H1 (cell line): ENCODE measurements around the gene PIGL. TPM values are rescaled to one million over a fixed set of nuclear protein-coding genes. Genes with fewer than 3 reads are reported as not detected.

Source experiments
- CTCF ChIA-PET: fragments of 300-600 bp; sonication (Branson Sonifier 250); formaldehyde crosslinking; loops from one replicate; lab custom pipeline; 2021; ENCODE audit not compliant: partially characterized antibody; lab: Charles Lee
- POLR2A ChIA-PET: fragments of 300-600 bp; sonication (Branson Sonifier 250); formaldehyde crosslinking; loops from one replicate; lab custom pipeline; 2021; ENCODE audit warnings: inconsistent platforms; ENCODE audit not compliant: partially characterized antibody; lab: Charles Lee
- DNase-seq, 2 experiments: peaks; one replicate each; pipeline versions ENCODE4 v3.0.0 to v3.0.0-alpha.2; 2010 to 2022; ENCODE audit warnings: low spot score in 2 of 2, low read depth in 1 of 2, mixed read lengths in 1 of 2
- FAIRE-seq: peaks from 2 replicates; lab custom pipeline; 2011; peaks lifted over from hg19 to GRCh38; lab: Jason Lieb, UNC
- H2AFZ ChIP-seq: 2 replicates; pipeline ENCODE4 v1.8.1; 2012; ENCODE audit warnings: low read length, inconsistent platforms
- H2AK5ac ChIP-seq: 2 replicates; pipeline ENCODE4 v1.6.1; 2013; ENCODE audit warnings: low read depth, low read length
- H2BK120ac ChIP-seq: replicated peaks from 2 replicates; pipeline ENCODE3; 2013; ENCODE audit warnings: low read depth, low read length, inconsistent platforms
- H2BK12ac ChIP-seq: 2 replicates; pipeline ENCODE4 v1.6.1; 2013; ENCODE audit warnings: low read depth, low read length
- H2BK15ac ChIP-seq: 2 replicates; pipeline ENCODE4 v1.6.1; 2013; ENCODE audit warnings: low read length
- H2BK20ac ChIP-seq: 2 replicates; pipeline ENCODE4 v1.6.1; 2013; ENCODE audit warnings: low read length
- H2BK5ac ChIP-seq: 2 replicates; pipeline ENCODE4 v1.6.1; 2013; ENCODE audit warnings: low read depth, low read length
- H3K14ac ChIP-seq: 2 replicates; pipeline ENCODE4 v1.6.1; 2013; ENCODE audit warnings: inconsistent platforms; ENCODE audit not compliant: insufficient read length
- H3K18ac ChIP-seq: 2 replicates; pipeline ENCODE4 v1.6.1; 2013; ENCODE audit warnings: low read length; ENCODE audit errors: extremely low read depth
- H3K23ac ChIP-seq: 2 replicates; pipeline ENCODE4 v1.6.1; 2013; ENCODE audit warnings: inconsistent platforms; ENCODE audit not compliant: insufficient read length
- H3K23me2 ChIP-seq: 2 replicates; pipeline ENCODE4 v1.6.1; 2013; ENCODE audit warnings: low read depth, low read length
- H3K27ac ChIP-seq: 2 replicates; pipeline ENCODE4 v1.6.1; 2011; ENCODE audit warnings: low read depth, low read length, inconsistent platforms
- H3K27me3 ChIP-seq, 4 experiments: replicated peaks in 1 of 4; 1 replicate in 1 of 4; 2 replicates in 3 of 4; pipeline versions ENCODE4 v1.6.1 to v1.8.1; 2011 to 2013; ENCODE audit warnings: low read length in 3 of 4, mild to moderate bottlenecking in 3 of 4, inconsistent platforms in 2 of 4, mixed read lengths in 2 of 4, moderate library complexity in 1 of 4; ENCODE audit not compliant: control insufficient read depth in 3 of 4, insufficient read depth in 3 of 4; ENCODE audit errors: extremely low read depth in 1 of 4
- H3K36me3 ChIP-seq, 4 experiments: 2 replicates each; pipeline versions ENCODE4 v1.6.1 to v1.8.1; 2011 to 2013; ENCODE audit warnings: mild to moderate bottlenecking in 4 of 4, low read length in 3 of 4, moderate library complexity in 2 of 4, control low read depth in 1 of 4, inconsistent platforms in 1 of 4; ENCODE audit not compliant: insufficient read depth in 4 of 4, control insufficient read depth in 2 of 4
- H3K4ac ChIP-seq: replicated peaks from 2 replicates; pipeline ENCODE3; 2013; ENCODE audit warnings: low read length, low read depth, mixed read lengths, inconsistent platforms; ENCODE audit not compliant: insufficient read length
- H3K4me1 ChIP-seq, 4 experiments: replicated peaks in 1 of 4; 1 replicate in 1 of 4; 2 replicates in 3 of 4; pipeline versions ENCODE4 v1.6.1 to v1.8.1; 2011 to 2013; ENCODE audit warnings: low read length in 3 of 4, inconsistent platforms in 2 of 4, mixed read lengths in 1 of 4; ENCODE audit not compliant: insufficient read depth in 4 of 4, control insufficient read depth in 3 of 4
- H3K4me2 ChIP-seq, 2 experiments: 2 replicates each; pipeline versions ENCODE4 v1.6.1 to v1.8.1; 2011 to 2013; ENCODE audit warnings: low read depth in 2 of 2, low read length in 2 of 2, control low read depth in 1 of 2, inconsistent platforms in 1 of 2, mild to moderate bottlenecking in 1 of 2; ENCODE audit not compliant: insufficient read depth in 1 of 2
- H3K4me3 ChIP-seq, 4 experiments: fragments of 200-600, 300-600 bp in 1 of 4; sonication (generic), shearing (Covaris generic), sonication (Bioruptor Twin) in 1 of 4; 2 replicates each; pipeline versions ENCODE4 v1.5.1 to v1.8.1; 2011 to 2016; ENCODE audit warnings: low read length in 4 of 4, low read depth in 3 of 4, control low read depth in 2 of 4, inconsistent platforms in 2 of 4, mild to moderate bottlenecking in 2 of 4, mixed read lengths in 1 of 4, moderate library complexity in 1 of 4; ENCODE audit not compliant: insufficient read depth in 2 of 4; ENCODE audit errors: extremely low read depth in 1 of 4
- H3K56ac ChIP-seq: replicated peaks from 2 replicates; pipeline ENCODE3; 2013; ENCODE audit warnings: low read depth, mild to moderate bottlenecking, mixed read lengths, low read length, inconsistent platforms; ENCODE audit not compliant: insufficient read length
- H3K79me1 ChIP-seq: 2 replicates; pipeline ENCODE4 v1.6.1; 2013; ENCODE audit warnings: low read depth, low read length, control low read depth
- H3K79me2 ChIP-seq, 2 experiments: 2 replicates each; pipeline versions ENCODE4 v1.6.1 to v1.8.1; 2012 to 2013; ENCODE audit warnings: low read length in 2 of 2, mild to moderate bottlenecking in 2 of 2, inconsistent platforms in 1 of 2; ENCODE audit not compliant: insufficient read depth in 2 of 2, control insufficient read depth in 1 of 2
- H3K9ac ChIP-seq, 4 experiments: replicated peaks in 1 of 4; 1 replicate in 1 of 4; 2 replicates in 3 of 4; pipeline versions ENCODE4 v1.6.1 to v1.8.1; 2011 to 2013; ENCODE audit warnings: low read depth in 3 of 4, low read length in 3 of 4, control low read depth in 2 of 4, mild to moderate bottlenecking in 2 of 4, moderate library complexity in 2 of 4, inconsistent platforms in 1 of 4; ENCODE audit errors: extremely low read depth in 1 of 4
- H3K9me3 ChIP-seq, 2 experiments: 2 replicates each; pipeline versions ENCODE4 v1.6.1 to v1.8.1; 2012 to 2013; ENCODE audit warnings: mild to moderate bottlenecking in 2 of 2, moderate library complexity in 2 of 2, control low read depth in 1 of 2, inconsistent platforms in 1 of 2, low read depth in 1 of 2, low read length in 1 of 2, mixed read lengths in 1 of 2; ENCODE audit not compliant: insufficient read depth in 2 of 2
- H4K20me1 ChIP-seq, 2 experiments: replicated peaks in 1 of 2; 2 replicates each; pipeline versions ENCODE3 to v1.8.1; 2011 to 2013; ENCODE audit warnings: inconsistent platforms in 2 of 2, low read length in 2 of 2, mild to moderate bottlenecking in 1 of 2; ENCODE audit not compliant: insufficient read depth in 2 of 2, control insufficient read depth in 1 of 2
- H4K5ac ChIP-seq: 2 replicates; pipeline ENCODE4 v1.6.1; 2013; ENCODE audit warnings: low read length, low read depth, mixed read lengths, inconsistent platforms; ENCODE audit not compliant: insufficient read length
- H4K8ac ChIP-seq: 2 replicates; pipeline ENCODE4 v1.8.0; 2013; ENCODE audit warnings: mild to moderate bottlenecking, moderate library complexity, low read length, inconsistent platforms; ENCODE audit not compliant: insufficient read depth; ENCODE audit errors: extremely low read depth
- H4K91ac ChIP-seq: replicated peaks from 2 replicates; pipeline ENCODE3; 2013; ENCODE audit warnings: low read length, mixed read lengths, inconsistent platforms; ENCODE audit not compliant: insufficient read length
- BACH1 ChIP-seq: IDR thresholded peaks from 2 replicates; pipeline ENCODE4 v1.6.1; 2012; ENCODE audit warnings: low read length, improper control_type of control experiment
- CBX8 ChIP-seq: fragments of 300-800, 300-1000 bp; sonication (generic); IDR thresholded peaks from 2 replicates; pipeline ENCODE4 v1.7.1; 2016; ENCODE audit warnings: low read depth, low read length, borderline replicate concordance
- EZH2 ChIP-seq: fragments of 200-600 bp; sonication (generic); IDR thresholded peaks from 2 replicates; pipeline ENCODE4 v1.7.1; 2012; ENCODE audit warnings: low read depth, mild to moderate bottlenecking, moderate library complexity, low read length, inconsistent platforms; ENCODE audit not compliant: severe bottlenecking
- HDAC2 ChIP-seq, 2 experiments: fragments of 300-600 bp in 1 of 2; sonication (generic) in 1 of 2; IDR thresholded peaks; 2 replicates each; pipeline ENCODE4 v1.6.1; 2011 to 2012; ENCODE audit warnings: low read depth in 2 of 2, low read length in 2 of 2, mild to moderate bottlenecking in 2 of 2, moderate library complexity in 2 of 2, borderline replicate concordance in 1 of 2, inconsistent platforms in 1 of 2
- JUND ChIP-seq: IDR thresholded peaks from 2 replicates; pipeline ENCODE4 v1.6.1; 2011; ENCODE audit warnings: mild to moderate bottlenecking, improper control_type of control experiment, low read length
- KDM1A ChIP-seq: fragments of 200-600, 300-600 bp; sonication (generic); IDR thresholded peaks from 2 replicates; pipeline ENCODE4 v1.7.1; 2016; ENCODE audit warnings: mild to moderate bottlenecking, low read length, borderline replicate concordance
- RXRA ChIP-seq: IDR thresholded peaks from 2 replicates; pipeline ENCODE4 v1.6.1; 2011; ENCODE audit warnings: low read depth, mild to moderate bottlenecking, low read length, moderate library complexity; ENCODE audit not compliant: insufficient read depth
- SIRT6 ChIP-seq: IDR thresholded peaks from one replicate; pipeline ENCODE4 v1.7.1; 2012; ENCODE audit warnings: low read length, inconsistent platforms
- TEAD4 ChIP-seq: IDR thresholded peaks from 2 replicates; pipeline ENCODE4 v1.6.1; 2012; ENCODE audit warnings: low read depth, low read length, inconsistent platforms, mixed read lengths
- WGBS, 2 experiments: shearing (Covaris generic) in 1 of 2; methylation state at CpG; one replicate each; pipeline versions ENCODE4 v1.1.6 to v1.1.7; 2013 to 2015; ENCODE audit warnings: low lambda C conversion rate in 2 of 2, mixed read lengths in 2 of 2, inconsistent platforms in 1 of 2, low coverage in 1 of 2, missing lambda C conversion rate in 1 of 2; ENCODE audit not compliant: insufficient replicate concordance in 2 of 2, insufficient coverage in 1 of 2, insufficient read length in 1 of 2; ENCODE audit errors: extremely low coverage in 1 of 2, missing lambda C conversion rate in 1 of 2; 5-methylcytosine and 5-hydroxymethylcytosine counted together
- polyA plus RNA-seq, 7 experiments: library from polyadenylated mRNA; depleted of rRNA in 3 of 7; stranded (reverse) in 5 of 7; unstranded in 2 of 7; fragments of >200 nt in 5 of 7; fragments of 200-250 nt in 2 of 7; gene quantifications; 1 replicate in 5 of 7; 2 replicates in 1 of 7; 4 replicates in 1 of 7; pipeline versions ENCODE4 v1.2.1 to v1.2.3, GENCODE V29; 2011 to 2013; ENCODE audit warnings: missing spikeins in 2 of 7, mixed read lengths in 2 of 7
- total RNA-seq: library from RNA; stranded (reverse); fragmentation: NEBNext Ultra II Directional; extraction: Animal tissue kit (Norgen Biotek cat#: 25700); gene quantifications from 2 replicates; pipeline ENCODE4 v1.2.1, GENCODE V29; 2021
- TF ChIP-seq, protein P1 (sequence below): IDR thresholded peaks from 2 replicates; pipeline ENCODE4 v1.6.1; 2012; ENCODE audit warnings: inconsistent platforms
- TF ChIP-seq, protein P2 (sequence below): IDR thresholded peaks from 2 replicates; pipeline ENCODE4 v1.6.1; 2012; ENCODE audit warnings: low read length, inconsistent platforms

Gene PIGL
- total and polyA plus RNA-seq, 2 of the 8 experiments (the other 6 are each of a cell fraction or from before 2014, with no cell fraction given): 28.4 to 30.8 TPM

DNA sequence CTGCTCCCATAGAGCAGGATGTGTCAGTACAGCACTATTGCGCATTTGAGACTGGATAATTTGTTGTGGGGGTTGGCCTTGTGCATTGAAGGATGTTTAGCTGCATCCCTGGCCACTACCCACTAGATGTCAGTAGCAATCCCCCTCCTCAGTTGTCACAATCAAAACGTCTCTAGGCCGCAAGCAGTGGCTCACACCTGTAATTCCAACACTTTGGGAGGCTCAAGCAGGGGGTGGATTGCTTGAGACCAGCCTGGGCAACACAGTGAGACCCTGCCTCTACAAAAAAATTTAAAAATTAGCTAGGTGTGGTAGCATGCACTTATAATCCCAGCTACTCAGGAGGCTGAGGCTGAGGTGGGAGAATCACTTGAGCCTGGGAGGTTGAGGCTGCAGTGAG is 87.8 kb downstream of the PIGL start:
- FAIRE-seq (peak; percentile 82), DNase-seq (no peak)
- H4K8ac ChIP-seq: no peak overlapping the region
- H3K14ac ChIP-seq: no peak overlapping the region
- no peak overlapping the region for H4K91ac ChIP-seq
- H2BK15ac ChIP-seq: no peak overlapping the region
- 67% methylated on average over 3 of the region's 3 CpGs; no CpG with 5 or more reads in 1 of the 2 experiments for WGBS, 2 experiments
- H3K27ac ChIP-seq: no peak overlapping the region
- H3K9ac ChIP-seq: no peak overlapping the region
- H2AK5ac ChIP-seq: no peak overlapping the region
- H3K79me1 ChIP-seq: no peaks in the 10 kb centered on the region
- no peak overlapping the region for H3K18ac ChIP-seq
- no peak overlapping the region for H3K4me3 ChIP-seq
- H2BK120ac ChIP-seq: no peak overlapping the region
- no peak overlapping the region for H2BK5ac ChIP-seq
- ChIA-PET POLR2A (interaction anchor here (1.3 to 1.6 kb wide), 2 partner anchors 15 to 134 kb away, joined by 3 to 4 read pairs; no protein-coding TSS in a partner anchor), CTCF (interaction anchor here (1.1 to 6.3 kb wide), 14 partner anchors 10 to 833 kb away, joined by 3 to 44 read pairs (median 10); partner anchors contain the start of gene CENPV)
- H3K23ac ChIP-seq: no peak overlapping the region
- H3K36me3 ChIP-seq: peaks cover 0 to 4% (median 0%) of the 10 kb centered on the region in 4 experiments; a peak in 1 of 8 replicates
- no peaks in the 10 kb centered on the region for H3K4me1 ChIP-seq
- H4K20me1 ChIP-seq: peaks cover 0 to 5% of the 10 kb centered on the region in 2 experiments
- no peak overlapping the region for H4K5ac ChIP-seq
- H3K4me2 ChIP-seq: no peak overlapping the region
- no peaks in the 10 kb centered on the region for H3K27me3 ChIP-seq
- no peak overlapping the region for H3K4ac ChIP-seq
- H2AFZ ChIP-seq: no peak overlapping the region
- no peak overlapping the region for H2BK12ac ChIP-seq
- no peaks in the 10 kb centered on the region for H3K79me2 ChIP-seq
- H3K23me2 ChIP-seq: no peaks in the 10 kb centered on the region
- H2BK20ac ChIP-seq: no peak overlapping the region
- no peak overlapping the region for H3K56ac ChIP-seq
- no peaks in the 10 kb centered on the region for H3K9me3 ChIP-seq
- TF ChIP-seq SIRT6 (no peak), CBX8 (no peak), KDM1A (peak; percentile 62; the same call in 1 of the 2 replicates), TEAD4 (no peak), RXRA (no peak), HDAC2 (IDR thresholded peaks at IDR 0.05; ENCODE audit: borderline replicate concordance in 1 of 2, low read depth in 2 of 2, low read length in 2 of 2) (no peak), EZH2 (no peak), JUND (no peak), BACH1 (no peak)
- TF ChIP-seq, protein P1, sequence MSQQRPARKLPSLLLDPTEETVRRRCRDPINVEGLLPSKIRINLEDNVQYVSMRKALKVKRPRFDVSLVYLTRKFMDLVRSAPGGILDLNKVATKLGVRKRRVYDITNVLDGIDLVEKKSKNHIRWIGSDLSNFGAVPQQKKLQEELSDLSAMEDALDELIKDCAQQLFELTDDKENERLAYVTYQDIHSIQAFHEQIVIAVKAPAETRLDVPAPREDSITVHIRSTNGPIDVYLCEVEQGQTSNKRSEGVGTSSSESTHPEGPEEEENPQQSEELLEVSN: no peak
- TF ChIP-seq, protein P2, sequence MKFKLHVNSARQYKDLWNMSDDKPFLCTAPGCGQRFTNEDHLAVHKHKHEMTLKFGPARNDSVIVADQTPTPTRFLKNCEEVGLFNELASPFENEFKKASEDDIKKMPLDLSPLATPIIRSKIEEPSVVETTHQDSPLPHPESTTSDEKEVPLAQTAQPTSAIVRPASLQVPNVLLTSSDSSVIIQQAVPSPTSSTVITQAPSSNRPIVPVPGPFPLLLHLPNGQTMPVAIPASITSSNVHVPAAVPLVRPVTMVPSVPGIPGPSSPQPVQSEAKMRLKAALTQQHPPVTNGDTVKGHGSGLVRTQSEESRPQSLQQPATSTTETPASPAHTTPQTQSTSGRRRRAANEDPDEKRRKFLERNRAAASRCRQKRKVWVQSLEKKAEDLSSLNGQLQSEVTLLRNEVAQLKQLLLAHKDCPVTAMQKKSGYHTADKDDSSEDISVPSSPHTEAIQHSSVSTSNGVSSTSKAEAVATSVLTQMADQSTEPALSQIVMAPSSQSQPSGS: no peak
